ENCODE measurements around the gene CCNJ. TPM values are rescaled to one million over a fixed set of nuclear protein-coding genes. Genes with fewer than 3 reads are reported as not detected.
"Not testable (repeated sequence)": the region's sequence is repeated elsewhere in the genome, so short reads cannot be mapped to it uniquely, and the experiment has no call there.

Gene CCNJ
- polyA plus RNA-seq, 1 of the 3 experiments (the other 2 are of a cell fraction) = 4.3 TPM

DNA sequence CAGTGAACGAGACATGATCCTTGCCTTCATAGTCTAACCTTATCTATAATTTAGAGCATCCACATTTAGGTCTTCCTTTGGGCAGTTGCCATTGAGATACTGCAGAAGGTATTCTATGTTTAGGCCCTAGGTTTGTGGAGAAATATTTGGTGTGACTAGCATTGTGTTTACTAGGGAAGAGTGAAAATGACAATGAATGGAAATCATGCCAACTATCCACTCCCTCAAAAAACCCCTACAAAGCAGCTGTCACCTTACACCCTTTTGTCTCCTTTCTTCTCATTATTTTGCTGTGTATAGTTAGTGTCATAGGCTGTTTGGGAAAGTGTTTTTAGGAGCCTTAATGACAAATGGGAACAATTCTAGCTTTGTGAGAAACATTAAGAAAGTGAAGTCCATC, 3.2 kb downstream of the CCNJ start:
- H3K9me3 ChIP-seq = no peaks in the 10 kb centered on the region
- no peak overlapping the region for H3K9ac ChIP-seq
- peaks cover 5 to 29% of the 10 kb centered on the region in 2 experiments for H3K36me3 ChIP-seq (replicated peaks in 1 of 2; ENCODE audit: control insufficient read depth in 1 of 2, insufficient read depth in 2 of 2, low read length in 1 of 2)
- H3F3A ChIP-seq (replicated peaks; ENCODE audit: insufficient read depth) = peaks cover 4% of the 10 kb centered on the region
- no peak for DNase-seq
- WGBS (ENCODE audit: low lambda C conversion rate) = 82% methylated on average over 1 of the region's 1 CpG
- no peak overlapping the region for H2AFZ ChIP-seq (ENCODE audit: low read depth)
- TF ChIP-seq MAX (IDR thresholded peaks at IDR 0.05; ENCODE audit: low read depth) (no peak), FOXM1 (IDR thresholded peaks at IDR 0.05; ENCODE audit: low read depth) (no peak), ZBTB33 (IDR thresholded peaks at IDR 0.05; ENCODE audit: borderline replicate concordance, low read depth) (no peak), TCF12 (IDR thresholded peaks at IDR 0.05) (no peak), MXI1 (IDR thresholded peaks at IDR 0.05; ENCODE audit: low read depth, low read length) (no peak), RCOR1 (IDR thresholded peaks at IDR 0.05; ENCODE audit: low read length) (no peak), RAD21 (IDR thresholded peaks at IDR 0.05; ENCODE audit: low read length) (no peak), NFIC (IDR thresholded peaks at IDR 0.05; ENCODE audit: borderline replicate concordance) (no peak), RXRA (IDR thresholded peaks at IDR 0.05; ENCODE audit: borderline replicate concordance, low read depth) (no peak)
- TF ChIP-seq, protein P1, sequence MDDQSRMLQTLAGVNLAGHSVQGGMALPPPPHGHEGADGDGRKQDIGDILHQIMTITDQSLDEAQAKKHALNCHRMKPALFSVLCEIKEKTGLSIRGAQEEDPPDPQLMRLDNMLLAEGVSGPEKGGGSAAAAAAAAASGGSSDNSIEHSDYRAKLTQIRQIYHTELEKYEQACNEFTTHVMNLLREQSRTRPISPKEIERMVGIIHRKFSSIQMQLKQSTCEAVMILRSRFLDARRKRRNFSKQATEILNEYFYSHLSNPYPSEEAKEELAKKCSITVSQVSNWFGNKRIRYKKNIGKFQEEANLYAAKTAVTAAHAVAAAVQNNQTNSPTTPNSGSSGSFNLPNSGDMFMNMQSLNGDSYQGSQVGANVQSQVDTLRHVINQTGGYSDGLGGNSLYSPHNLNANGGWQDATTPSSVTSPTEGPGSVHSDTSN (IDR thresholded peaks at IDR 0.05) = no peak
- H3K4me2 ChIP-seq = no peak overlapping the region
- peaks cover 7% of the 10 kb centered on the region; the same call in 1 of the 2 replicates for H4K20me1 ChIP-seq (ENCODE audit: insufficient read depth)
- ChIA-PET POLR2A (interaction anchor here (0.9 kb wide), 2 partner anchors 14 to 84 kb away, joined by 3 to 5 read pairs; partner anchors contain the start of gene ZNF518A), CTCF (interaction anchor here (0.6 to 1.1 kb wide), 3 partner anchors 183 to 353 kb away, joined by 3 to 4 read pairs (median 3); partner anchors contain the start of gene TCTN3)
- no peaks in the 10 kb centered on the region for H3K9me2 ChIP-seq
- no peak overlapping the region for H3K27ac ChIP-seq (ENCODE audit: low read depth in 2 of 2, low read length in 1 of 2)
- peaks cover 77% of the 10 kb centered on the region for H3K79me2 ChIP-seq (ENCODE audit: insufficient read depth)
- H3K27me3 ChIP-seq (ENCODE audit: insufficient read depth) = no peaks in the 10 kb centered on the region
- no peak overlapping the region for H3K4me3 ChIP-seq (ENCODE audit: low read depth in 2 of 2, low read length in 1 of 2)
- H3K4me1 ChIP-seq (ENCODE audit: control insufficient read depth in 1 of 2, insufficient read depth in 2 of 2, low read depth in 1 of 2, low read length in 1 of 2) = peaks cover 0 to 6% of the 10 kb centered on the region in 2 experiments; a peak in 2 of 4 replicates

GRCh38 chr10:96047004-96047649, 3.7 kb downstream of the CCNJ start:
- ChIA-PET CTCF (interaction anchor here (0.6 to 1.1 kb wide), 3 partner anchors 183 to 353 kb away, joined by 3 to 4 read pairs (median 3); partner anchors contain the start of gene TCTN3), POLR2A (interaction anchor here (0.9 kb wide), 2 partner anchors 14 to 83 kb away, joined by 3 to 5 read pairs; partner anchors contain the start of gene ZNF518A)
- no peaks in the 10 kb centered on the region for H3K9me2 ChIP-seq
- H3K27me3 ChIP-seq (ENCODE audit: insufficient read depth) = no peaks in the 10 kb centered on the region
- H3K27ac ChIP-seq (ENCODE audit: low read depth in 2 of 2, low read length in 1 of 2) = no peak overlapping the region
- no peak overlapping the region for H3K4me2 ChIP-seq
- no peak overlapping the region for H3K4me3 ChIP-seq (ENCODE audit: low read depth in 2 of 2, low read length in 1 of 2)
- H3F3A ChIP-seq (replicated peaks; ENCODE audit: insufficient read depth) = peaks cover 4% of the 10 kb centered on the region
- no peak for DNase-seq
- peaks cover 7% of the 10 kb centered on the region; the same call in 1 of the 2 replicates for H4K20me1 ChIP-seq (ENCODE audit: insufficient read depth)
- peaks cover 11 to 35% of the 10 kb centered on the region in 2 experiments for H3K36me3 ChIP-seq (replicated peaks in 1 of 2; ENCODE audit: control insufficient read depth in 1 of 2, insufficient read depth in 2 of 2, low read length in 1 of 2)
- no peaks in the 10 kb centered on the region for H3K9me3 ChIP-seq
- no peak overlapping the region for H2AFZ ChIP-seq (ENCODE audit: low read depth)
- WGBS (ENCODE audit: low lambda C conversion rate) = 98% methylated on average over 2 of the region's 4 CpGs
- H3K79me2 ChIP-seq (ENCODE audit: insufficient read depth) = peaks cover 82% of the 10 kb centered on the region
- H3K9ac ChIP-seq = no peak overlapping the region
- TF ChIP-seq, protein P2, sequence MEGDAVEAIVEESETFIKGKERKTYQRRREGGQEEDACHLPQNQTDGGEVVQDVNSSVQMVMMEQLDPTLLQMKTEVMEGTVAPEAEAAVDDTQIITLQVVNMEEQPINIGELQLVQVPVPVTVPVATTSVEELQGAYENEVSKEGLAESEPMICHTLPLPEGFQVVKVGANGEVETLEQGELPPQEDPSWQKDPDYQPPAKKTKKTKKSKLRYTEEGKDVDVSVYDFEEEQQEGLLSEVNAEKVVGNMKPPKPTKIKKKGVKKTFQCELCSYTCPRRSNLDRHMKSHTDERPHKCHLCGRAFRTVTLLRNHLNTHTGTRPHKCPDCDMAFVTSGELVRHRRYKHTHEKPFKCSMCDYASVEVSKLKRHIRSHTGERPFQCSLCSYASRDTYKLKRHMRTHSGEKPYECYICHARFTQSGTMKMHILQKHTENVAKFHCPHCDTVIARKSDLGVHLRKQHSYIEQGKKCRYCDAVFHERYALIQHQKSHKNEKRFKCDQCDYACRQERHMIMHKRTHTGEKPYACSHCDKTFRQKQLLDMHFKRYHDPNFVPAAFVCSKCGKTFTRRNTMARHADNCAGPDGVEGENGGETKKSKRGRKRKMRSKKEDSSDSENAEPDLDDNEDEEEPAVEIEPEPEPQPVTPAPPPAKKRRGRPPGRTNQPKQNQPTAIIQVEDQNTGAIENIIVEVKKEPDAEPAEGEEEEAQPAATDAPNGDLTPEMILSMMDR (IDR thresholded peaks at IDR 0.05) = peak; percentile 33
- TF ChIP-seq RAD21 (IDR thresholded peaks at IDR 0.05; ENCODE audit: low read length) (peak; percentile 41), FOXM1 (IDR thresholded peaks at IDR 0.05; ENCODE audit: low read depth) (no peak)
- peaks cover 0 to 6% of the 10 kb centered on the region in 2 experiments; a peak in 2 of 4 replicates for H3K4me1 ChIP-seq (ENCODE audit: control insufficient read depth in 1 of 2, insufficient read depth in 2 of 2, low read depth in 1 of 2, low read length in 1 of 2)

- H3K9me3 ChIP-seq; H3K27ac ChIP-seq (ENCODE audit: low read depth in 2 of 2, low read length in 1 of 2); H2AFZ ChIP-seq (ENCODE audit: low read depth); H3F3A ChIP-seq (replicated peaks; ENCODE audit: insufficient read depth); H3K9ac ChIP-seq; CTCF ChIA-PET; H3K9me2 ChIP-seq; H3K27me3 ChIP-seq (ENCODE audit: insufficient read depth); H3K4me2 ChIP-seq; H3K4me1 ChIP-seq (ENCODE audit: control insufficient read depth in 1 of 2, insufficient read depth in 2 of 2, low read depth in 1 of 2, low read length in 1 of 2); H3K4me3 ChIP-seq (ENCODE audit: low read depth in 2 of 2, low read length in 1 of 2); DNase-seq: not testable (repeated sequence)
- POLR2A ChIA-PET = interaction anchor here (0.9 kb wide), 1 partner anchor 82 kb away, joined by 4 read pairs; the partner anchor contains the start of gene ZNF518A
- H3K79me2 ChIP-seq (ENCODE audit: insufficient read depth) = peaks cover 84% of the 10 kb centered on the region
- peaks cover 13 to 40% of the 10 kb centered on the region in 2 experiments for H3K36me3 ChIP-seq (replicated peaks in 1 of 2; ENCODE audit: control insufficient read depth in 1 of 2, insufficient read depth in 2 of 2, low read length in 1 of 2)
- peaks cover 14% of the 10 kb centered on the region; the same call in 1 of the 2 replicates for H4K20me1 ChIP-seq (ENCODE audit: insufficient read depth)
- WGBS (ENCODE audit: low lambda C conversion rate) = 91% methylated on average over 2 of the region's 3 CpGs
Observed at GRCh38 chr10:96047925-96048324, 4.5 kb downstream of the CCNJ start.

All from SK-N-SH (cell line).